WERI-Rb-1 (cell line): ENCODE data around the gene LRIG1.
A peak's percentile ranks its signal among the peaks of the same experiment; 100 is the strongest.

Source experiments
- DNase-seq: peaks from one replicate; pipeline ENCODE4 v3.0.0-alpha.2; 2020
- H3K27ac ChIP-seq: fragments of 250-450 bp; sonication (Bioruptor Pico); 2 replicates; pipeline ENCODE4 v1.5.1; 2020; ENCODE audit warnings: mild to moderate bottlenecking, moderate library complexity
- H3K27me3 ChIP-seq: fragments of 250-450 bp; sonication (Bioruptor Pico); 2 replicates; pipeline ENCODE4 v1.5.1; 2021; ENCODE audit warnings: mild to moderate bottlenecking, low read depth, moderate library complexity; ENCODE audit not compliant: insufficient read depth, severe bottlenecking
- H3K36me3 ChIP-seq: fragments of 250-450 bp; sonication (Bioruptor Pico); 2 replicates; pipeline ENCODE4 v1.5.1; 2020; ENCODE audit warnings: mild to moderate bottlenecking, moderate library complexity
- H3K4me3 ChIP-seq: 2 replicates; pipeline ENCODE4 v1.5.1; 2011; ENCODE audit warnings: low read depth, mild to moderate bottlenecking, control low read depth, low read length
- H3K9me3 ChIP-seq: fragments of 250-450 bp; sonication (Bioruptor Pico); 2 replicates; pipeline ENCODE4 v1.5.1; 2021; ENCODE audit warnings: mild to moderate bottlenecking, moderate library complexity; ENCODE audit not compliant: severe bottlenecking
- TF ChIP-seq, protein P1 (sequence below): IDR thresholded peaks from 2 replicates; pipeline ENCODE4 v1.5.1; 2011; ENCODE audit warnings: low read depth, mild to moderate bottlenecking, control low read depth, inconsistent platforms, low read length

LRIG1 gene

DNA sequence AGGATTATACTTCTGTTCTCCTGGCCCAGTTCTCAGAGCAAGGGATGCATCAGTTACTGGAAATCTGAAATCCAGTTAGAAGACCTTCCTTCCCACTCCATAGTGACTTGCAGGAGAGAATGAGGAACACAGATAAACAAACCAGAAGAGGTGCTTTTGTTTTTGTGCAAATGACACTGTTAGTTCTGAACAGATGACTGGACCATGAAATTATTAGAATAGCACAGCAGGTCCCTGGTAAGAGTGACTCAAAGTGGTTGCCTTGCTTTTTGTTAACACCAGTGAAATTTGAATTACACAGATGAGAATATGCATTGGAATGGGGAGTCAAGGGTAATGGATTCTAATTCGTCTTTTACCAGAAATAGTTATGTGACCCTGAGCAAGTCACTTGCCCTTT, 30.4 kb upstream of the LRIG1 start:
- no peaks in the 10 kb centered on the region for H3K9me3 ChIP-seq
- no peak overlapping the region for H3K4me3 ChIP-seq
- no peaks in the 10 kb centered on the region for H3K27me3 ChIP-seq
- TF ChIP-seq, protein P1, sequence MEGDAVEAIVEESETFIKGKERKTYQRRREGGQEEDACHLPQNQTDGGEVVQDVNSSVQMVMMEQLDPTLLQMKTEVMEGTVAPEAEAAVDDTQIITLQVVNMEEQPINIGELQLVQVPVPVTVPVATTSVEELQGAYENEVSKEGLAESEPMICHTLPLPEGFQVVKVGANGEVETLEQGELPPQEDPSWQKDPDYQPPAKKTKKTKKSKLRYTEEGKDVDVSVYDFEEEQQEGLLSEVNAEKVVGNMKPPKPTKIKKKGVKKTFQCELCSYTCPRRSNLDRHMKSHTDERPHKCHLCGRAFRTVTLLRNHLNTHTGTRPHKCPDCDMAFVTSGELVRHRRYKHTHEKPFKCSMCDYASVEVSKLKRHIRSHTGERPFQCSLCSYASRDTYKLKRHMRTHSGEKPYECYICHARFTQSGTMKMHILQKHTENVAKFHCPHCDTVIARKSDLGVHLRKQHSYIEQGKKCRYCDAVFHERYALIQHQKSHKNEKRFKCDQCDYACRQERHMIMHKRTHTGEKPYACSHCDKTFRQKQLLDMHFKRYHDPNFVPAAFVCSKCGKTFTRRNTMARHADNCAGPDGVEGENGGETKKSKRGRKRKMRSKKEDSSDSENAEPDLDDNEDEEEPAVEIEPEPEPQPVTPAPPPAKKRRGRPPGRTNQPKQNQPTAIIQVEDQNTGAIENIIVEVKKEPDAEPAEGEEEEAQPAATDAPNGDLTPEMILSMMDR = no peak
- H3K36me3 ChIP-seq = no peaks in the 10 kb centered on the region
- H3K27ac ChIP-seq = no peak overlapping the region
- no peak for DNase-seq

DNA sequence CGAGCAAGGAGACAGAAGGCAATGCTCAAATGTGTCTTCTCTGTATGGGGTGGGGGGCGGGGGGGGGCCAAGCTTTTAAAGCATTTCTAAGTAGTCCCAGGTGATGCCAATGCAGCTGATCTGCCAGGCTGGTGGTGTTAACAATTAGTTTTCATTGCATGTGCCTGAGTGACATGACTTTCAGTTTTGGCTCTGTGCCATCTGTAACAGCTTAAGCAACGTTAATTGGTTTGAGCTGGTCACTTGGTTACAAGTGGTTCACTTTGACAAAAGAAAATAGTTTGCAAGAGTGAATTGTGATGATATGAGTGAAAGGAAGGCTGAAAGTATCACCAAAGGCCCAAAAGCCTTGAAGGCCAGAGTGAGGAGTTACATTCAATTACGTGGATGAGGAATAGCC, 26.4 kb upstream of the LRIG1 start:
- TF ChIP-seq, protein P1 = no peak
- no peaks in the 10 kb centered on the region for H3K36me3 ChIP-seq
- no peak overlapping the region for H3K27ac ChIP-seq
- no peak for DNase-seq
- no peaks in the 10 kb centered on the region for H3K9me3 ChIP-seq
- H3K27me3 ChIP-seq = no peaks in the 10 kb centered on the region
- no peak overlapping the region for H3K4me3 ChIP-seq

DNA sequence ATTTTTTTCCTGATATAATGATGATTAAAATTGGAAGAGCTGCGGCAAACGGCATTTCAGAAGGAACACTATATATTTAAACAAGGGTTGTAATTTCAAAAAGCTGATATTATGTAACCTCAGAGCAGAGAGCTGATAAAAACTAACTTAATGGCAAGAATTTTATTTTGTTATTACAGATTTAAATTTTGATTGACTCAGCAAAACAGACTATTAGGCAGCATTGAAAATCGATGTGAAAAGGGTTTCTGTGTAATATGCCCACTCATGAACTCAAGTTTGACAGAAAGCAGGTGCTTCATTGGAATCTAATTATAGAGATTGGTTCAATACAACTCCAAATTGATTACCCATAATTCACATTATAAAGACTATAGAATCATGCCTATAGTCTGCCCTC, 24.9 kb upstream of the LRIG1 start:
- TF ChIP-seq, protein P1 = no peak
- no peaks in the 10 kb centered on the region for H3K36me3 ChIP-seq
- no peaks in the 10 kb centered on the region for H3K9me3 ChIP-seq
- H3K27me3 ChIP-seq = no peaks in the 10 kb centered on the region
- H3K27ac ChIP-seq = no peak overlapping the region
- no peak overlapping the region for H3K4me3 ChIP-seq
- no peak for DNase-seq

DNA sequence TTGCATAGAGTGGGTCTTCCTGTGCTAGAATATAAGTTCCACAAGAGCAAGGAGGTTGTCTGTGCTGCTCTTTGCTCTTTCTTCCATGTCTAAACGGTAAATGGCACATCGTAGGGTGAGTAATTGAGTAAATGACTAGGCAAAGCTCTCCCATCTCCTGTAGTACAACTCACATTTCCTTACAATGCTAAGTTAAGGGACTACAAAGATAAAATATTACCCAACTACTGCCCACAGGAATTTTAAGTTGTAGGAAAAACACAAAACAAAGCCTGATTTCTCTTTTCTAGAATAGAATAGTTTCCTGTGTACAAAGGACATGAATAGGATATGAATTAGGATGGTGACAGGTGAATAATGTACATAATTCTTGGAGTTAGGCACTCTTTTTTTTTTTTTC, 19.9 kb upstream of the LRIG1 start:
- no peak overlapping the region for H3K27ac ChIP-seq
- no peaks in the 10 kb centered on the region for H3K27me3 ChIP-seq
- peaks cover 4% of the 10 kb centered on the region for H3K9me3 ChIP-seq
- H3K36me3 ChIP-seq = no peaks in the 10 kb centered on the region
- DNase-seq = no peak
- H3K4me3 ChIP-seq = no peak overlapping the region
- TF ChIP-seq, protein P1 = no peak

DNA sequence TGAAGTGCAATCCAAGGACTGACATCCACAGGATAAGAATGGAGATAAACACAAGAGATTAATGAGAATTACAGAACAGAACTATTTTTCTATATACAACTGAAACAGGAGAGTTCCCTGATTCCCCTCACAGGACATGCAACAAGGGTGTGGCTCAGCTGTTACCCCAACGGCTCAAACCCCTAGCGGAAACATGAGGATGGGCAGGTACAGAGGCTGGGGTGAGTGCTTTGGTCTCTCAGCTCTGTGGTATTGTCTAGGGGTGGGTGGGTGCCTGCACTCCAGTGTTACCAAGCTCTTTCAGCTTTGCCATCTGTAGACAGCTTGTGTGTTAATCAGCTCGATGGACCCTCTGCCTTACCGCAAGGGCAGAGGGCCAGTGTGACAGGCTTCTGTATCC, 17.8 kb upstream of the LRIG1 start:
- Histone ChIP-seq H3K27me3 (no peaks in the 10 kb centered on the region), H3K9me3 (peaks cover 4% of the 10 kb centered on the region), H3K36me3 (no peaks in the 10 kb centered on the region), H3K4me3 (no peak overlapping the region), H3K27ac (peak overlapping the region; percentile 17; the same call in 1 of the 2 replicates)
- TF ChIP-seq, protein P1 = no peak
- peak; percentile 55 for DNase-seq

DNA sequence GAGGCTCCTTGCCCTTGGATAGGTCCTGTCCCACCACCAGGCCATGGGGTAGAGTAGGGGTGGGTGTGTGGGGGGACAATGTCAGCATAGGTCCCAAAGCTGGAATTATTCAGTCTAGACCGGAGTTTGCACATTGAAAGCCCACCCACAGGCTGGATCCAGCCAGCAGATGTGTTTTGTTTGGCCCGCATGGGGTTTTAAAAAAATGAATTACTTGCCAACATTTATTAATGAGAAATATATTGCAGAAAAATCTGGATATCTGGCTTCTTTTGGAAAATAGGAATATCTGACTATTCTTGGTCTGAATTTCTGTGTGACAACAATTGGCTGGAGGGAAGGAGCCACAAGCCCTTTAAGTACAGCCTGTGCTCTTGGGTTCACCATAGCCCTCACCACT, 17.3 kb upstream of the LRIG1 start:
- peaks cover 4% of the 10 kb centered on the region for H3K9me3 ChIP-seq
- no peak overlapping the region for H3K4me3 ChIP-seq
- 0 out of 2 replicates have a peak overlapping the region, but pooled peaks have one; percentile 17 for H3K27ac ChIP-seq
- H3K27me3 ChIP-seq = no peaks in the 10 kb centered on the region
- no peaks in the 10 kb centered on the region for H3K36me3 ChIP-seq
- DNase-seq = no peak
- TF ChIP-seq, protein P1 = no peak
